ENCODE results near the gene EFTUD2.

DNA sequence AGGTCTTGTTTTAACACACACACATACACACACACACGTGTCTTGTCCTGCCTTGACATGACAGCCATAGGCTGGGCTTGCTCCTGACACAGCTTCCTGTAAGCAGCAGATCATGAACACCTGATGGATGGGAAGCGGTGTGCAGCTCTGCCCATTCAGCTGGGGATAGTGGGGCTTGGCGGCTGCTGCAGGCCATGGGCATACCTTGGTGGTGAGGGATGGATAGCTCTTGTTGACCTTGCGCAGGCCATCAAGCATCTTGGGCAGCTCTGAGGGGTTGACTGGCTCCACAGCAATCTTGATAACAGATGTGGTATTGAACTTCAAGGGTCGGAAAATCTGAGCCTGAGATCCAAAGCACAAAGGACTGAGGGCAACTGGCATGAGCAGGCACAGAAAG is 39.5 kb downstream of the EFTUD2 start:
- TF ChIP-seq POLR2A (IDR thresholded peaks at IDR 0.05) (no peak), POLR2AphosphoS5 (IDR thresholded peaks at IDR 0.05) (no peak)
- TF ChIP-seq, protein P1, sequence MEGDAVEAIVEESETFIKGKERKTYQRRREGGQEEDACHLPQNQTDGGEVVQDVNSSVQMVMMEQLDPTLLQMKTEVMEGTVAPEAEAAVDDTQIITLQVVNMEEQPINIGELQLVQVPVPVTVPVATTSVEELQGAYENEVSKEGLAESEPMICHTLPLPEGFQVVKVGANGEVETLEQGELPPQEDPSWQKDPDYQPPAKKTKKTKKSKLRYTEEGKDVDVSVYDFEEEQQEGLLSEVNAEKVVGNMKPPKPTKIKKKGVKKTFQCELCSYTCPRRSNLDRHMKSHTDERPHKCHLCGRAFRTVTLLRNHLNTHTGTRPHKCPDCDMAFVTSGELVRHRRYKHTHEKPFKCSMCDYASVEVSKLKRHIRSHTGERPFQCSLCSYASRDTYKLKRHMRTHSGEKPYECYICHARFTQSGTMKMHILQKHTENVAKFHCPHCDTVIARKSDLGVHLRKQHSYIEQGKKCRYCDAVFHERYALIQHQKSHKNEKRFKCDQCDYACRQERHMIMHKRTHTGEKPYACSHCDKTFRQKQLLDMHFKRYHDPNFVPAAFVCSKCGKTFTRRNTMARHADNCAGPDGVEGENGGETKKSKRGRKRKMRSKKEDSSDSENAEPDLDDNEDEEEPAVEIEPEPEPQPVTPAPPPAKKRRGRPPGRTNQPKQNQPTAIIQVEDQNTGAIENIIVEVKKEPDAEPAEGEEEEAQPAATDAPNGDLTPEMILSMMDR (IDR thresholded peaks at IDR 0.05), result no peak

Measured in upper lobe of left lung (tissue), 4 donors.